Breast epithelium (tissue), 3 donors: ENCODE measurements around the gene MRPL49.

Experiments used
- POLR2A ChIP-seq: fragments of 450-650 bp; IDR thresholded peaks from one replicate; pipeline ENCODE4 v1.6.1; 2016; ENCODE audit warnings: antibody characterized with exemption, mild to moderate bottlenecking, moderate library complexity
- POLR2AphosphoS5 ChIP-seq, 3 donors: sonication (generic); formaldehyde crosslinking; IDR thresholded peaks; one replicate each; pipeline ENCODE4 v1.6.1; 2017; ENCODE audit warnings: antibody characterized with exemption in 3 of 3

DNA sequence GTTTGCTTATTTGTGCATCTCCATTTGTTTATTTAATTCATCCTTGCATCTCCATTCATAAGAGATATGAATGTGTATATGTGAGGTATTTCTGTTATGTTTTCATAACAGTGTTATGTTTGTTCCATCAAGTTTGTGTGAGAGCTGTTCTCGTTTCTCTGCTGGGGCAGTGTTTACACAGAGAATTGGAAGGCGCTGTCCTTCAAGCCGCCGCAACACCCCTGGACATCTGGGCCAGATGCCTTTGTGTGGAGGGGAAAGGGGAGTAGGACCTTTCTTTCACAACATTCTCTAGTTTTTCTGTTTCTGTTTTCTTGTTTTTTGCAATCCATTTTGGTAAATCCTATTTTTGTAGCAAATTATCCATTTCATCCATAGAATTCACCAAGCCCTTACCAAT is 17.5 kb upstream of the MRPL49 start:
- TF ChIP-seq POLR2AphosphoS5 (IDR thresholded peaks at IDR 0.05), result no peak
- no peak for TF ChIP-seq POLR2A
